Loucy (cell line): Measurements from ENCODE around the gene C17orf50.

ENCODE experiments used
- EZH2phosphoT487 ChIP-seq: fragments of 200-600 bp; IDR thresholded peaks from 2 replicates; pipeline ENCODE4 v1.6.1; 2018; ENCODE audit warnings: antibody characterized with exemption, mild to moderate bottlenecking, moderate library complexity, borderline replicate concordance
- TF ChIP-seq, protein P1 (sequence below): fragments of 200-600 bp; sonication (generic); conservative IDR thresholded peaks from 2 replicates; pipeline ENCODE4 v1.5.1; 2014; ENCODE audit warnings: mild to moderate bottlenecking, antibody characterized with exemption, low read length

DNA sequence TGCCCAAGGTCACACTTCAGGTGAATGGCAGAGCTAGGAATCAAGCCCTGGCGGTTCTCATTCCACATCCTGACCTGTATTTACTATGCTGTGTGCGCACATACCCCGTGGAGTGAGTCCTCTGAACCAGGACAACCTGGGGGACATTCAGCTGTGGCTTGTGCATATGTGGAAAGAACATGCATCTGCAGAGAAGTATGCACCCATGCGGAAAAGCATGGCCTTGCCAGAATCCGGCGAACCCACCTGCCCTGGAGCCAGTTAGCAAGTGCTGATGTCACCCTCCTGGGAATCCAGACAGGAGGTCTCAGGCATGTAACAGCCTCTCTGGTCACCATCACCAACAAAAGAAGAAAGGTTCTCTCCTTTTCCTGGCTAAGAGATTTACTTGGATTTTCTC, 27.3 kb upstream of the C17orf50 start:
- TF ChIP-seq, protein P1, sequence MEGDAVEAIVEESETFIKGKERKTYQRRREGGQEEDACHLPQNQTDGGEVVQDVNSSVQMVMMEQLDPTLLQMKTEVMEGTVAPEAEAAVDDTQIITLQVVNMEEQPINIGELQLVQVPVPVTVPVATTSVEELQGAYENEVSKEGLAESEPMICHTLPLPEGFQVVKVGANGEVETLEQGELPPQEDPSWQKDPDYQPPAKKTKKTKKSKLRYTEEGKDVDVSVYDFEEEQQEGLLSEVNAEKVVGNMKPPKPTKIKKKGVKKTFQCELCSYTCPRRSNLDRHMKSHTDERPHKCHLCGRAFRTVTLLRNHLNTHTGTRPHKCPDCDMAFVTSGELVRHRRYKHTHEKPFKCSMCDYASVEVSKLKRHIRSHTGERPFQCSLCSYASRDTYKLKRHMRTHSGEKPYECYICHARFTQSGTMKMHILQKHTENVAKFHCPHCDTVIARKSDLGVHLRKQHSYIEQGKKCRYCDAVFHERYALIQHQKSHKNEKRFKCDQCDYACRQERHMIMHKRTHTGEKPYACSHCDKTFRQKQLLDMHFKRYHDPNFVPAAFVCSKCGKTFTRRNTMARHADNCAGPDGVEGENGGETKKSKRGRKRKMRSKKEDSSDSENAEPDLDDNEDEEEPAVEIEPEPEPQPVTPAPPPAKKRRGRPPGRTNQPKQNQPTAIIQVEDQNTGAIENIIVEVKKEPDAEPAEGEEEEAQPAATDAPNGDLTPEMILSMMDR: no peak
- TF ChIP-seq EZH2phosphoT487: no peak
